ENCODE results near the gene RELT. TPM values are rescaled to one million over a fixed set of nuclear protein-coding genes. Genes with fewer than 3 reads are reported as not detected.

Gene RELT
- total and polyA plus RNA-seq, 2 of the 13 experiments (the other 11 are each of a cell fraction or from before 2014, with no cell fraction given) = 2.5 to 4.7 TPM

GRCh38 chr11:73337846-73338245, 38.4 kb upstream of the RELT start:
- H3K4me2 ChIP-seq (ENCODE audit: low read depth, low read length) = no peak overlapping the region
- in situ Hi-C loops (cut with HindIII; ENCODE audit: extremely low pct_ligation_motif_present, low pct_unique_long_range_greater_than_20kb) (no loop called here), intact Hi-C loops (cut with micrococcal nuclease; ENCODE audit: unreplicated experiment) (no loop called here)
- TF ChIP-seq ZNF503 (CRISPR knock-in tag; IDR thresholded peaks at IDR 0.05) (no peak), ZNF180 (CRISPR knock-in tag; IDR thresholded peaks at IDR 0.05; ENCODE audit: borderline replicate concordance, low read depth) (no peak), ISL2 (CRISPR knock-in tag; IDR thresholded peaks at IDR 0.05) (no peak), NR2F6 (IDR thresholded peaks at IDR 0.05) (no peak), NR2F6 (CRISPR knock-in tag; IDR thresholded peaks at IDR 0.05) (no peak), ARNT (IDR thresholded peaks at IDR 0.05) (no peak), KMT2B (CRISPR knock-in tag; IDR thresholded peaks at IDR 0.05) (no peak), SMC3 (IDR thresholded peaks at IDR 0.05; ENCODE audit: low read length) (no peak)
- H2AFZ ChIP-seq (ENCODE audit: low read length) = no peak overlapping the region
- POLR2A ChIA-PET = interaction anchor here (6.2 kb wide), 1 partner anchor 31 kb away, joined by 124 read pairs; the partner anchor contains the start of gene ARHGEF17
- DNase-seq (ENCODE audit: low spot score) = no peak
- H3K79me2 ChIP-seq (ENCODE audit: insufficient read depth, low read length) = peaks cover 21% of the 10 kb centered on the region
- no peak for FAIRE-seq
- H3K4me1 ChIP-seq (ENCODE audit: insufficient read depth, low read length) = peaks cover 31% of the 10 kb centered on the region
- ATAC-seq = no peak
- H4K20me1 ChIP-seq (ENCODE audit: insufficient read depth, low read length) = peaks cover 11% of the 10 kb centered on the region
- no peak overlapping the region for H3K4me3 ChIP-seq (replicated peaks in 1 of 3; ENCODE audit: insufficient read depth in 1 of 3, low read depth in 2 of 3, low read length in 3 of 3)
- WGBS (ENCODE audit: low lambda C conversion rate) = 100% methylated on average over 2 of the region's 2 CpGs
- no peak overlapping the region for H3K27ac ChIP-seq (ENCODE audit: extremely low read length, insufficient read depth, low read length)
- peaks cover 6 to 38% of the 10 kb centered on the region in 2 experiments; a peak in 4 of 5 replicates for H3K36me3 ChIP-seq (replicated peaks in 1 of 2; ENCODE audit: control insufficient read depth in 1 of 2, insufficient read depth in 2 of 2, low read length in 2 of 2)
- BruUV-seq (replicated peaks) = no TSS peak
- H3K9ac ChIP-seq (ENCODE audit: insufficient read depth, low read depth, low read length) = no peak overlapping the region
- CTCF ChIA-PET (ENCODE audit: low intra/inter-chr PET ratio, low total read pairs) = no interaction called here
- no peaks in the 10 kb centered on the region for H3K27me3 ChIP-seq (ENCODE audit: control insufficient read depth in 1 of 2, insufficient read depth in 2 of 2, low read length in 2 of 2)
- H3K9me3 ChIP-seq (ENCODE audit: low read length) = no peaks in the 10 kb centered on the region

- H3K27ac ChIP-seq (ENCODE audit: extremely low read length, insufficient read depth, low read length) = no peak overlapping the region
- in situ Hi-C loops (cut with HindIII; ENCODE audit: extremely low pct_ligation_motif_present, low pct_unique_long_range_greater_than_20kb) (no loop called here), intact Hi-C loops (cut with micrococcal nuclease; ENCODE audit: unreplicated experiment) (no loop called here)
- no peak for DNase-seq (ENCODE audit: low spot score)
- ChIA-PET POLR2A (interaction anchor here (6.2 kb wide), 1 partner anchor 31 kb away, joined by 124 read pairs; the partner anchor contains the start of gene ARHGEF17), CTCF (ENCODE audit: low intra/inter-chr PET ratio, low total read pairs) (no interaction called here)
- FAIRE-seq = no peak
- H3K9ac ChIP-seq (ENCODE audit: insufficient read depth, low read depth, low read length) = no peak overlapping the region
- H4K20me1 ChIP-seq (ENCODE audit: insufficient read depth, low read length) = peaks cover 11% of the 10 kb centered on the region
- H2AFZ ChIP-seq (ENCODE audit: low read length) = no peak overlapping the region
- H3K4me3 ChIP-seq (replicated peaks in 1 of 3; ENCODE audit: insufficient read depth in 1 of 3, low read depth in 2 of 3, low read length in 3 of 3) = no peak overlapping the region
- H3K4me2 ChIP-seq (ENCODE audit: low read depth, low read length) = no peak overlapping the region
- 94% methylated on average over 4 of the region's 4 CpGs for WGBS (ENCODE audit: low lambda C conversion rate)
- peaks cover 27% of the 10 kb centered on the region for H3K4me1 ChIP-seq (ENCODE audit: insufficient read depth, low read length)
- no peaks in the 10 kb centered on the region for H3K27me3 ChIP-seq (ENCODE audit: control insufficient read depth in 1 of 2, insufficient read depth in 2 of 2, low read length in 2 of 2)
- H3K79me2 ChIP-seq (ENCODE audit: insufficient read depth, low read length) = peaks cover 17% of the 10 kb centered on the region
- no TSS peak for BruUV-seq (replicated peaks)
- ATAC-seq = no peak
- no peaks in the 10 kb centered on the region for H3K9me3 ChIP-seq (ENCODE audit: low read length)
- H3K36me3 ChIP-seq (replicated peaks in 1 of 2; ENCODE audit: control insufficient read depth in 1 of 2, insufficient read depth in 2 of 2, low read length in 2 of 2) = peaks cover 6 to 38% of the 10 kb centered on the region in 2 experiments; a peak in 4 of 5 replicates
- TF ChIP-seq ZBTB43 (CRISPR knock-in tag; conservative IDR thresholded peaks at IDR 0.05) (no peak), ZNF552 (CRISPR knock-in tag; IDR thresholded peaks at IDR 0.05; ENCODE audit: borderline replicate concordance) (no peak), ZNF326 (CRISPR knock-in tag; IDR thresholded peaks at IDR 0.05; ENCODE audit: borderline replicate concordance) (no peak), THRA (CRISPR knock-in tag; IDR thresholded peaks at IDR 0.05; ENCODE audit: borderline replicate concordance) (no peak), MTF1 (CRISPR knock-in tag; IDR thresholded peaks at IDR 0.05) (no peak), ADNP (CRISPR knock-in tag; IDR thresholded peaks at IDR 0.05) (no peak), NFE2 (CRISPR knock-in tag; IDR thresholded peaks at IDR 0.05) (no peak)
Measured at GRCh38 chr11:73338279-73338678, 37.9 kb upstream of the RELT start.
